DOHH2 (cell line): ENCODE data around the gene GAS2L1.
"Not testable (repeated sequence)": the region's sequence is repeated elsewhere in the genome, so short reads cannot be mapped to it uniquely, and the experiment has no call there.

ENCODE experiments used
- CTCF ChIP-seq: fragments of 200-600 bp; sonication (generic); IDR thresholded peaks from one replicate; pipeline ENCODE4 v1.5.1; 2014; ENCODE audit warnings: antibody characterized with exemption, mild to moderate bottlenecking, low read depth, low read length; ENCODE audit not compliant: poor library complexity, severe bottlenecking
- EZH2phosphoT487 ChIP-seq: fragments of 200-600 bp; sonication (generic); IDR thresholded peaks from 2 replicates; pipeline ENCODE4 v1.6.1; 2017; ENCODE audit warnings: borderline replicate concordance, mild to moderate bottlenecking, antibody characterized with exemption, low read length, moderate library complexity, mixed read lengths

GRCh38 chr22:29357193-29357890 lies 50.9 kb downstream of the GAS2L1 start:
- TF ChIP-seq CTCF, EZH2phosphoT487: not testable (repeated sequence)
